T-helper 1 cell treated with Interleukin-12 subunit alpha and Interleukin-12 subunit beta and Interleukin-4 antibody, amounts not matched to agents 30 ng/mL and 1 ng/mL, for 36 hours (primary cell): ENCODE results near the gene MICALL1. TPM values are rescaled to one million over a fixed set of nuclear protein-coding genes. Genes with fewer than 3 reads are reported as not detected.
"Not testable (repeated sequence)": the region's sequence is repeated elsewhere in the genome, so short reads cannot be mapped to it uniquely, and the experiment has no call there.

ENCODE experiments used
- intact Hi-C: fragments of 100-400 bp; cut with micrococcal nuclease; formaldehyde crosslinking; loops from one replicate; pipeline ENCODE4 v1.15.1; 2024
- total RNA-seq: library from RNA; stranded (reverse); gene quantifications from 2 replicates; pipeline ENCODE4 v1.2.3, GENCODE V29; 2022

Gene MICALL1
- total RNA-seq, 1 donor from 2014 or later, result 37.3 TPM

DNA sequence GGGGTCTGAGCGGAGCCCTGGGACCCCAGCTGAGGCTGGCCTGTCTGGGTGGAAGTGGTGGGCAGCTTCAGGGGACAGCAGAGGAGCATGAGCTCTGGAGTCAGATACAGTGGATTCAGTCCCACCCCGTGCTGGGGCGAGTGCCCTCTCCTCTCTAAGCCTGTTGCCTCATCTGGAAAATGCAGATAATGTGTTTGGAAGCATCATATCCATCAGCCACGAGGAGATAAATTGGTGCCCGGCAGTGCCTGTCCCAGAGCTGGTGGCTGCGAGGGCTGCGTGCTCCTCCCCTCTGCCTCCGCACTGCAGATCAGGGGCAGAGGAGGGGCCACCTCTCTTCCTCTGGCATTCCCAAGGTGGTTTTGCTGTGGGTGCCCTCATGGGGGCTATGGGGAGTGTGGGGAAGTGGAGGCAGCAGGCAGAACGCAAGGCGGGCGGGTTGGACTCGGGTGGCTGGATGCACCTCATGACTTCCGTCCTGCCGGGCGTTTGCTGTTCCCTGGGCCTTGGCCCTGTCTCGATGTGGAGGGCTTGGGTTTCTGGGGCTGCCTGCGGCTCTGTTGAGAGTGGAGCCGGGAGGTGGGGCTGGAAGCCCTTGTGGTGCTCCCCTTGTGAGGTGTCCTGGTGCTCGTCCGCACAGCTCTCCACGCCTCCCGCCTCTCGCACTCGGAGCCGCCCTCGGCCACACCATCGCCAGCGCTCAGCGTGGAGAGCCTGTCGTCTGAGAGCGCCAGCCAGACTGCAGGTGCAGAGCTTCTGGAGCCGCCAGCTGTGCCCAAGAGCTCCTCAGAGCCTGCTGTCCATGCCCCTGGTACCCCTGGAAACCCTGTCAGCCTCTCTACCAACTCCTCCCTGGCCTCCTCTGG, 20.9 kb downstream of the MICALL1 start:
- intact Hi-C loops, result no loop called here

GRCh38 chr22:37927637-37927936, 21.5 kb downstream of the MICALL1 start:
- intact Hi-C loops, result no loop called here

GRCh38 chr22:37929390-37929789, 23.3 kb downstream of the MICALL1 start:
- intact Hi-C loops, result no loop called here

- intact Hi-C loops, result no loop called here
These were observed 24.3 kb downstream of the MICALL1 start for GRCh38 chr22:37930270-37930951.

GRCh38 chr22:37930952-37931440, 24.9 kb downstream of the MICALL1 start:
- intact Hi-C loops, result no loop called here

- intact Hi-C loops, result no loop called here
These were observed 25.8 kb downstream of the MICALL1 start for GRCh38 chr22:37931893-37932389.

DNA sequence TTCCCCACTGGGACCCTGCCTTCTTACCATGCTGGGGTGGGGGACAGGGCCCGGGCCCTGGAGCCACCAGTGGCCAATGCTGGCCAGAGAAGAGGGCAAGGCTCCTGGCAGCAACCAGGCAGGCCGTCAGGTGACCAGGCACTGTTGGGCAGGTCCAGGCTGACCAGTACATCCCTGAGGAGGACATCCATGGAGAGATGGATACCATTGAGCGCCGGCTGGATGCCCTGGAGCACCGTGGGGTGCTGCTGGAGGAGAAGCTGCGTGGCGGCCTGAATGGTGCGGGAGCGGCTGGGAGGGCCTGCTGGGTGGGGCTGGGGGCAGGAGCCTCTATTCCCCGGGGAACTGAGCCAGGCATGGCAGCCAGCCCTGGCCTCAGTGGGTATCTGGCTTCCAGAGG, 26.3 kb downstream of the MICALL1 start:
- intact Hi-C loops, result no loop called here

DNA sequence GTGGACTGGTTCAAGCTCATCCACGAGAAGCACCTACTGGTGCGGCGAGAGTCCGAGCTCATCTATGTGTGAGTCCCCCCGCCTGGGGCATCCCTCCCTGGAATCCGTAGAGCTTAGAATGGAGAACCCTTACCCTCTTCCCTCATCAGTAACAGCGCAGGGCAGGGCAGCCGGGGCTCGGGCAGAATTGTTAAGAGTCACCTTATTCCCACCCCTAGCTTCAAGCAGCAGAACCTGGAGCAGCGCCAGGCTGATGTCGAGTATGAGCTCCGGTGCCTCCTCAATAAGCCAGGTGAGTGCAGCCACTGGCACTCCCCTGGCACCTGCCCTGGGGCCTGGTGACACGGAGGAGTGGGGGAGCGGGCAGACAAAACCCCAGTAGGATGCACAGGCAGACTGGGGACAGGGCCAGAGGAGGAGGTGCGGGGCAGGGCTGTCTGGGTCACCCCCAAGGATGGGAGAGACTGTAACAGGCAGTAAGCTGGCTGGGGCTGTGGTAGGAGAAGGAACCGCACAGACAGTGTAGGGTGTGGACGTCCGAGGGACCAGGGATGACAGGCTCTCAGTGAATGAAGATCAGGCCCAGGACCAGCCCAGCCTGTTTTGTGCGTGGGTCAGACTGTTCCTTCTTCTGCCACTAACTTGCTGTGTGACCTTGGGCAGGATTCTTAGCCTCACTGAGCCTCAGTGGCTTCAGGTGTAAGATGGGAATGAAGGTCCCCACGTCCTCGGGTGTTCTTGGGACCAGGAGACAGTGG, 26.9 kb downstream of the MICALL1 start:
- intact Hi-C loops, result no loop called here

- intact Hi-C loops, result loop anchor here (1.0 to 2.0 kb wide), 6 partner anchors 19 to 117 kb away; partner anchors contain the start of genes C22orf23, MICALL1 and POLR2F
These were observed 27.7 kb downstream of the MICALL1 start for GRCh38 chr22:37933711-37934376.

- intact Hi-C loops, result no loop called here
These were observed 34.7 kb downstream of the MICALL1 start for GRCh38 chr22:37940698-37941376.

GRCh38 chr22:37942133-37942532, 36.0 kb downstream of the MICALL1 start:
- intact Hi-C loops, result no loop called here

DNA sequence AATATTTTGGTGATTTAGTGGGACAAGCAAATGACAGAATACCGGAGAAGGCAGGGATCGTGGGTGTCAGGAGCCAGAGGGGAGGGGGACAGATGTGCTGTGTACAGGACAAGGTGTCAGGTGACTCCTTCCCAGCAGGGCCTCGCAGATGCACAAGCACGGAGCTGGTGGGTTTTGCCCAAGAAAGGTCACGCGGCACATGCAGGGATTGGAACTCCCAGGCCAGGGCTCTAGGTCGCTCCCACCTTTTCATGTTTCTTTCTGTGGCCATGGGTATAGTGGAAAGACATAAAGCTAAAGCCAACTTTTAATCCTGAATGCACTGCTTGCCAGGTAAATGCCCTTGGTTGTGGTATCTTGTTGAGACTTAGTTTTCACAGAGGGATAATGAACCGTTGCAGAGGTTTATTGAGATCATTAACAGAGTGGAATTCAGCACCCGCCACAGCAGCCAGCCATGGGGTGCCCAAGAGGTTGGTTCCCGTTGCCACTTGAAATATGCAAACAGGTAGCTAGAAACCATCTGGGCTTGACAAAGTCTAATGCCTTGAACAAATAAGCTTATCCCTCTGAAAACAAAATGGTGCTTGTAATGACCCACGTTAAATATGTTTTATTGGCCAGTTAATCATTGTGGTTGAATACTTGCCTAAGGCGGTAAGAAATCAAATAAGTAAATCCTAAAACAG, 37.2 kb downstream of the MICALL1 start:
- intact Hi-C loops, result no loop called here

DNA sequence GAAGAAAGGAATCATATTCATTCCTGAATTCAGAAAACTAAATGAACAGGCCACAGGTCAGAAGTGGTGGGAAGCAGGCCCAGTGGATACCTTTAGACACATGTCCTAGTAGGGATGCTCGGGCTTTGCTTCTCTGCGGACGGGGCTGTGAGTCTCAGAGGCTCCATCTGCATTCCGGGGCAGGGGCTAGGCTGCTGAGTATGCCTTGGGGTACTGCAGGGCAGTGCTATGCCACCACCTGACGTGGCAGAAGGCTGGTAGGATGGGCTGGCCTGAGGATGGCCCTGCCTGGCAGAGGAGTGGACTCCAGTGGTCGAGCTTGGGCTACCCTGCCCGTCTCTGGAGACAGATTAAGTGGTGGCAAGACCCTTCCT, 37.7 kb downstream of the MICALL1 start:
- intact Hi-C loops, result no loop called here

DNA sequence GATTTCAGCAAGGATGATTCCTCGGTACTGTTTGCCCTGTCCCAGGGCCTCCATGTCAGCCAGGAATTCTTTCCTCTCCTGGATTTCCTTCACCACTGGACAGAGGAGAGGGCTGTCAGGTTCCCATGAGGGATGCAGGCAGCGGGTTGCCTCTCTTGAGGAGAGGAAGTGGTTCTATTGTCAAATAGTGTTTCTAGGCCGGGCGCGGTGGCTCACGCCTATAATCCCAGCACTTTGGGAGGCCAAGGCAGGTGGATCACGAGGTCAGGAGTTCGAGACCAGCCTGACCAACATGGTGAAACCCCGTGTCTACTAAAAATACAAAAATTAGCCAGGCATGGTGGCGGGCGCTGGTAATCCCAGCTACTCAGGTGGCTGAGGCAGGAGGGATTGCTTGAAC, 38.3 kb downstream of the MICALL1 start:
- intact Hi-C loops, result not testable (repeated sequence)

GRCh38 chr22:37947142-37947795, 41.2 kb downstream of the MICALL1 start:
- intact Hi-C loops, result not testable (repeated sequence)

DNA sequence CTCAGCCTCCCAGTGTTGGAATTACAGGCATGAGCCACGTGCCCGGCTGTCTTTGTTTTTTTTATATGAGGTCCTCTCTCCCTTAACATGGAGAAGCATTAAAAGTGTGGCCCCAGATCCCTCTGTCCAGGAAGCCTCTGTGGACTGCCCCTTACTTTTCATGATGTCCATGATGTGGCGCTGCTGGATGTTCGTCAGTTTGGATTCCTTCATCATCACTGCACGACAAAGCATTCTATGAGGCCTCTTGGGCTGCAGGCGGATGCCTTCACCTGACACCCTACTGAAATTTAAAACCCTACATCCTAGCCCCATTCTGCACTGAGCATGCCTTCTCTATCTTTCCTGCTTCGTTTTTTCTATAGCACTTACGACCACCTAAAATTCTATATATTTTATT, 45.2 kb downstream of the MICALL1 start:
- intact Hi-C loops, result loop anchor here (5.0 kb wide), 3 partner anchors 251 to 344 kb away; partner anchors contain the start of genes GGA1, LGALS1 and MAFF

- intact Hi-C loops, result loop anchor here (1.0 to 5.0 kb wide), 14 partner anchors 13 to 804 kb away; partner anchors contain the start of genes ANKRD54, CBY1, DMC1 and EIF3L
These were observed 46.5 kb downstream of the MICALL1 start for GRCh38 chr22:37952629-37953028.

DNA sequence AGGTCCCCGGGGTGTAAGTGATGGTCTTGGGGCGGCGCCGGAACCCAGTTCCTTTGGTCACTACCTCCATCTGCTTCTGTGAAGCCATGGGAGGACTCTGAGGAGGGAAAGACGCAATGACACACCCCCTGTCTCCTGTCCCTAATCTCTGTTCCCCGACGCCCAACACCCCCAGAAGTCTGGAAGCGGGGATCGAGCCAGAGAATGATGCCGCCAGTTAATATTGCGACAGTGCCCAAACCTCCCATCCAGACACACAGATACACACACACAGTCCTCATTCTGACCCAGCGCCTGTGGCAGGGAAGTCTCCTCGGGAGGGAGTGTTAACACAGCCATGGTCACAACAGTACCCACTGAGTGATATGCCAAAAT, 47.0 kb downstream of the MICALL1 start:
- intact Hi-C loops, result loop anchor here (1.0 to 5.0 kb wide), 14 partner anchors 12 to 804 kb away; partner anchors contain the start of genes ANKRD54, CBY1, DMC1 and EIF3L
